ENCODE results near the gene NEU1.

DNA sequence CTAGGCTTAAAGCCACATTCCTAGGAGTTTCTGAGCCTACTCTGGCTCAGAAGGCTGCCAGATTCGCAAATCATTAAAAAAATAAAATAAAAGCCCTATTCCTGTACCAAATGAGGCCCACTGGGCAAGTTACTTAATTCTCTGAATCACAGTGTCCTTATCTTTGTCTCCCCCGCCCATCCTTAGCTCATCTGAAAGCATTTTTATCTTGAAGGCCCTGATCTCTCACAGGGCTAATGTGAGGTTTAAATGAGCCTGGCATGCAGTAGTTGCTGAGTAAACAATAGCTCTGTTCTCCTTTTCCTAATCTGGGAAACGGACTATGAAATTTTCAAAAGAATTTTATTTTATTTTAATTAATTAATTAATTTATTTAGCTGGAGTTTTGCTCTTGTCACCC lies 41.3 kb upstream of the NEU1 start:
- TF ChIP-seq, protein P1, sequence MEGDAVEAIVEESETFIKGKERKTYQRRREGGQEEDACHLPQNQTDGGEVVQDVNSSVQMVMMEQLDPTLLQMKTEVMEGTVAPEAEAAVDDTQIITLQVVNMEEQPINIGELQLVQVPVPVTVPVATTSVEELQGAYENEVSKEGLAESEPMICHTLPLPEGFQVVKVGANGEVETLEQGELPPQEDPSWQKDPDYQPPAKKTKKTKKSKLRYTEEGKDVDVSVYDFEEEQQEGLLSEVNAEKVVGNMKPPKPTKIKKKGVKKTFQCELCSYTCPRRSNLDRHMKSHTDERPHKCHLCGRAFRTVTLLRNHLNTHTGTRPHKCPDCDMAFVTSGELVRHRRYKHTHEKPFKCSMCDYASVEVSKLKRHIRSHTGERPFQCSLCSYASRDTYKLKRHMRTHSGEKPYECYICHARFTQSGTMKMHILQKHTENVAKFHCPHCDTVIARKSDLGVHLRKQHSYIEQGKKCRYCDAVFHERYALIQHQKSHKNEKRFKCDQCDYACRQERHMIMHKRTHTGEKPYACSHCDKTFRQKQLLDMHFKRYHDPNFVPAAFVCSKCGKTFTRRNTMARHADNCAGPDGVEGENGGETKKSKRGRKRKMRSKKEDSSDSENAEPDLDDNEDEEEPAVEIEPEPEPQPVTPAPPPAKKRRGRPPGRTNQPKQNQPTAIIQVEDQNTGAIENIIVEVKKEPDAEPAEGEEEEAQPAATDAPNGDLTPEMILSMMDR (IDR thresholded peaks at IDR 0.05), result no peak
- TF ChIP-seq EZH2 (IDR thresholded peaks at IDR 0.05; ENCODE audit: borderline replicate concordance, insufficient read depth, low read depth, low read length, poor library complexity, severe bottlenecking), result no peak
